HCT116 (cell line): Measurements from ENCODE around the gene KCNIP4. TPM values are rescaled to one million over a fixed set of nuclear protein-coding genes. Genes with fewer than 3 reads are reported as not detected.

ENCODE experiments used
- ATAC-seq: fragments of 200-7000 bp; cut with Tn5 transposase; 2 replicates; pipeline ENCODE4 v1.9.1; 2020; ENCODE audit warnings: mild to moderate bottlenecking, moderate library complexity
- BruUV-seq: library from RNA; stranded (reverse); fragments of 400-500 nt; replicated peaks from 2 replicates; lab custom pipeline; 2021; lab: Mats Ljungman, UMichigan
- CTCF ChIA-PET: fragments of 300-600 bp; sonication (Branson Sonifier 250); formaldehyde crosslinking; loops from one replicate; lab custom pipeline; 2021; ENCODE audit warnings: antibody characterized with exemption; lab: Charles Lee
- POLR2A ChIA-PET: fragments of 300-600, 350-600 bp; sonication (Branson Sonifier 250); formaldehyde crosslinking; loops from one replicate; lab custom pipeline; 2021; ENCODE audit warnings: antibody characterized with exemption; lab: Charles Lee
- RAD21 ChIA-PET, 2 experiments: fragments of 300-600 bp; sonication (Branson Sonifier 250); formaldehyde crosslinking; loops; one replicate each; lab custom pipeline; 2023; ENCODE audit warnings: low total read pairs in 2 of 2; ENCODE audit not compliant: uncharacterized antibody in 2 of 2, unreplicated experiment in 2 of 2, low non-redundant PET in 1 of 2; lab: Charles Lee
- DNase-seq: peaks from one replicate; pipeline ENCODE4 v3.0.0-alpha.2; 2010; ENCODE audit warnings: low read depth, low spot score
- H2AFZ ChIP-seq: fragments of 200-600 bp; shearing (Covaris generic), sonication (generic); 2 replicates; pipeline ENCODE4 v1.6.1; 2017; ENCODE audit warnings: low read depth, mixed run types, mixed read lengths, antibody characterized with exemption, low read length; ENCODE audit not compliant: poor library complexity, severe bottlenecking
- H3K27ac ChIP-seq: 2 replicates; pipeline ENCODE4 v1.5.1; 2012; ENCODE audit warnings: low read depth, low read length
- H3K27me3 ChIP-seq: fragments of 200-600 bp; sonication (generic); 2 replicates; pipeline ENCODE4 v1.6.1; 2016; ENCODE audit warnings: mixed run types, low read length, mixed read lengths; ENCODE audit not compliant: insufficient read depth
- H3K36me3 ChIP-seq, 2 experiments: fragments of 200-500 bp in 1 of 2; fragments of 200-600 bp in 1 of 2; sonication (Bioruptor generic) in 1 of 2; sonication (generic) in 1 of 2; 2 replicates each; pipeline versions ENCODE4 v1.5.1 to v1.6.1; 2014 to 2016; ENCODE audit warnings: low read length in 2 of 2, inconsistent platforms in 1 of 2, mixed read lengths in 1 of 2, mixed run types in 1 of 2; ENCODE audit not compliant: insufficient read depth in 2 of 2, control insufficient read depth in 1 of 2
- H3K4me1 ChIP-seq, 2 experiments: fragments of 200-600 bp in 1 of 2; sonication (generic) in 1 of 2; 2 replicates each; pipeline versions ENCODE4 v1.5.1 to v1.6.1; 2012 to 2017; ENCODE audit warnings: low read length in 2 of 2, inconsistent platforms in 1 of 2, mild to moderate bottlenecking in 1 of 2, mixed read lengths in 1 of 2, mixed run types in 1 of 2, moderate library complexity in 1 of 2; ENCODE audit not compliant: insufficient read depth in 2 of 2, control insufficient read depth in 1 of 2
- H3K4me2 ChIP-seq: fragments of 200-600 bp; sonication (generic); 2 replicates; pipeline ENCODE4 v1.6.1; 2017; ENCODE audit warnings: mixed run types, low read length, mixed read lengths
- H3K4me3 ChIP-seq, 2 experiments: fragments of 200-600 bp in 1 of 2; sonication (generic) in 1 of 2; replicated peaks in 1 of 2; 2 replicates each; pipeline ENCODE4 v1.5.1; 2011 to 2016; ENCODE audit warnings: low read length in 2 of 2, control low read depth in 1 of 2, low read depth in 1 of 2, mild to moderate bottlenecking in 1 of 2, mixed read lengths in 1 of 2, mixed run types in 1 of 2
- H3K79me2 ChIP-seq: fragments of 200-600 bp; sonication (generic); 2 replicates; pipeline ENCODE4 v1.6.1; 2017; ENCODE audit warnings: mild to moderate bottlenecking, mixed run types, low read length, moderate library complexity, mixed read lengths; ENCODE audit not compliant: insufficient read depth
- H3K9ac ChIP-seq: fragments of 200-600 bp; sonication (generic); 2 replicates; pipeline ENCODE4 v1.6.1; 2016; ENCODE audit warnings: low read length, mixed read lengths
- H3K9me2 ChIP-seq: fragments of 200-600 bp; sonication (generic), shearing (Covaris generic); 2 replicates; pipeline ENCODE4 v1.6.1; 2017; ENCODE audit warnings: mixed run types, mild to moderate bottlenecking, moderate library complexity; ENCODE audit not compliant: insufficient read depth
- H3K9me3 ChIP-seq, 2 experiments: fragments of 200-500 bp in 1 of 2; fragments of 200-600 bp in 1 of 2; sonication (Bioruptor generic) in 1 of 2; sonication (generic) in 1 of 2; 2 replicates each; pipeline ENCODE4 v1.6.1; 2014 to 2017; ENCODE audit warnings: low read length in 2 of 2, mixed read lengths in 2 of 2, inconsistent platforms in 1 of 2, low read depth in 1 of 2, mild to moderate bottlenecking in 1 of 2, mixed run types in 1 of 2, moderate library complexity in 1 of 2; ENCODE audit not compliant: control insufficient read depth in 1 of 2, insufficient read depth in 1 of 2
- H4K20me1 ChIP-seq: fragments of 200-600 bp; sonication (generic), shearing (Covaris generic); 2 replicates; pipeline ENCODE4 v1.6.1; 2017; ENCODE audit warnings: mixed run types, mild to moderate bottlenecking, moderate library complexity; ENCODE audit not compliant: insufficient read depth
- ATF3 ChIP-seq: IDR thresholded peaks from 2 replicates; pipeline ENCODE4 v1.6.1; 2012
- CEBPB ChIP-seq: IDR thresholded peaks from 2 replicates; pipeline ENCODE4 v1.6.1; 2012; ENCODE audit warnings: low read depth
- CTCF ChIP-seq, 3 experiments: fragments of 200-600 bp in 1 of 3; sonication (generic) in 1 of 3; IDR thresholded peaks in 2 of 3; conservative IDR thresholded peaks in 1 of 3; 2 replicates each; pipeline ENCODE4 v1.5.1; 2012 to 2017; ENCODE audit warnings: low read depth in 2 of 3, low read length in 2 of 3, antibody characterized with exemption in 1 of 3, borderline replicate concordance in 1 of 3, control low read depth in 1 of 3, mild to moderate bottlenecking in 1 of 3, mixed read lengths in 1 of 3, mixed run types in 1 of 3, moderate library complexity in 1 of 3; ENCODE audit not compliant: insufficient read depth in 1 of 3
- EGR1 ChIP-seq: IDR thresholded peaks from 2 replicates; pipeline ENCODE4 v1.6.1; 2012; ENCODE audit warnings: low read depth
- ELF1 ChIP-seq: IDR thresholded peaks from 2 replicates; pipeline ENCODE4 v1.6.1; 2012; ENCODE audit warnings: low read depth, borderline replicate concordance
- EZH2 ChIP-seq: fragments of 200-600 bp; sonication (generic); IDR thresholded peaks from 2 replicates; pipeline ENCODE4 v1.6.1; 2017; ENCODE audit warnings: antibody characterized with exemption, mixed run types
- EZH2phosphoT487 ChIP-seq: fragments of 200-600 bp; IDR thresholded peaks from 2 replicates; pipeline ENCODE4 v1.6.1; 2018; ENCODE audit warnings: antibody characterized with exemption, borderline replicate concordance
- FOSL1 ChIP-seq: IDR thresholded peaks from 2 replicates; pipeline ENCODE4 v1.6.1; 2012; ENCODE audit warnings: low read depth
- MAX ChIP-seq: IDR thresholded peaks from 2 replicates; pipeline ENCODE4 v1.6.1; 2012
- RAD21 ChIP-seq: IDR thresholded peaks from 2 replicates; pipeline ENCODE4 v1.6.1; 2012; ENCODE audit warnings: low read depth, mild to moderate bottlenecking
- SIN3A ChIP-seq: IDR thresholded peaks from 2 replicates; pipeline ENCODE4 v1.6.1; 2012; ENCODE audit warnings: low read depth
- ZFX ChIP-seq: fragments of 450-650 bp; IDR thresholded peaks from 2 replicates; pipeline ENCODE4 v1.6.1; 2017
- intact Hi-C: fragments of 100-400 bp; cut with micrococcal nuclease; formaldehyde crosslinking; loops from 2 replicates; pipeline ENCODE4 v1.10.0; 2022
- total RNA-seq: library from RNA; stranded (reverse); gene quantifications from one replicate; pipeline ENCODE4 v1.2.1, GENCODE V29; 2021; ENCODE audit not compliant: unreplicated experiment

KCNIP4 gene
- total RNA-seq, 1 experiment from 2014 or later: not detected

GRCh38 chr4:20868108-20868507 lies 1080.5 kb downstream of the KCNIP4 start:
- H3K27me3 ChIP-seq: no peaks in the 10 kb centered on the region
- ATAC-seq: no peak
- H3K9ac ChIP-seq: no peak overlapping the region
- no peak overlapping the region for H3K27ac ChIP-seq
- H2AFZ ChIP-seq: no peak overlapping the region
- POLR2A ChIA-PET: no interaction called here
- DNase-seq: no peak
- H3K36me3 ChIP-seq: no peaks in the 10 kb centered on the region
- H3K4me2 ChIP-seq: no peak overlapping the region
- no TSS peak for BruUV-seq
- no peak for TF ChIP-seq SIN3A
- no peak for TF ChIP-seq ELF1
- no peak for TF ChIP-seq MAX
- no peak for TF ChIP-seq CTCF (IDR thresholded peaks at IDR 0.05 in 2 of 3, conservative IDR thresholded peaks at IDR 0.05 in 1 of 3; ENCODE audit: borderline replicate concordance in 1 of 3, insufficient read depth in 1 of 3, low read depth in 2 of 3, low read length in 2 of 3)
- TF ChIP-seq EZH2phosphoT487: no peak
- no peak for TF ChIP-seq RAD21
- TF ChIP-seq ZFX: no peak
- no peak for TF ChIP-seq EGR1
- TF ChIP-seq CEBPB: no peak
- TF ChIP-seq ATF3: no peak
- no peak for TF ChIP-seq EZH2
- no peak for TF ChIP-seq FOSL1
- TF ChIP-seq, all 23 proteins: peak for 0
- Histone ChIP-seq H3K9me2 (no peaks in the 10 kb centered on the region), H3K79me2 (no peaks in the 10 kb centered on the region), H3K4me3 (no peak overlapping the region), H3K4me1 (no peaks in the 10 kb centered on the region), H3K9me3 (no peaks in the 10 kb centered on the region), H4K20me1 (no peaks in the 10 kb centered on the region)
- intact Hi-C loops: no loop called here
- RAD21 ChIA-PET: no interaction called here
- CTCF ChIA-PET: no interaction called here
